Fibroblast of mammary gland (primary cell): Measurements from ENCODE around the gene MBD5.

Experiments
- DNase-seq: peaks from one replicate; pipeline ENCODE4 v3.0.0-alpha.2; 2010; ENCODE audit warnings: low read depth
- H3K4me3 ChIP-seq: 2 replicates; pipeline ENCODE4 v1.5.1; 2011; ENCODE audit warnings: low read depth, mild to moderate bottlenecking, low read length, moderate library complexity; ENCODE audit not compliant: control insufficient read depth
- TF ChIP-seq, protein P1 (sequence below): conservative IDR thresholded peaks from 2 replicates; pipeline ENCODE4 v1.5.1; 2011; ENCODE audit warnings: low read depth, low read length, inconsistent platforms; ENCODE audit not compliant: control insufficient read depth, insufficient read depth

Gene MBD5

GRCh38 chr2:148259674-148260073 lies 238.8 kb downstream of the MBD5 start:
- TF ChIP-seq, protein P1, sequence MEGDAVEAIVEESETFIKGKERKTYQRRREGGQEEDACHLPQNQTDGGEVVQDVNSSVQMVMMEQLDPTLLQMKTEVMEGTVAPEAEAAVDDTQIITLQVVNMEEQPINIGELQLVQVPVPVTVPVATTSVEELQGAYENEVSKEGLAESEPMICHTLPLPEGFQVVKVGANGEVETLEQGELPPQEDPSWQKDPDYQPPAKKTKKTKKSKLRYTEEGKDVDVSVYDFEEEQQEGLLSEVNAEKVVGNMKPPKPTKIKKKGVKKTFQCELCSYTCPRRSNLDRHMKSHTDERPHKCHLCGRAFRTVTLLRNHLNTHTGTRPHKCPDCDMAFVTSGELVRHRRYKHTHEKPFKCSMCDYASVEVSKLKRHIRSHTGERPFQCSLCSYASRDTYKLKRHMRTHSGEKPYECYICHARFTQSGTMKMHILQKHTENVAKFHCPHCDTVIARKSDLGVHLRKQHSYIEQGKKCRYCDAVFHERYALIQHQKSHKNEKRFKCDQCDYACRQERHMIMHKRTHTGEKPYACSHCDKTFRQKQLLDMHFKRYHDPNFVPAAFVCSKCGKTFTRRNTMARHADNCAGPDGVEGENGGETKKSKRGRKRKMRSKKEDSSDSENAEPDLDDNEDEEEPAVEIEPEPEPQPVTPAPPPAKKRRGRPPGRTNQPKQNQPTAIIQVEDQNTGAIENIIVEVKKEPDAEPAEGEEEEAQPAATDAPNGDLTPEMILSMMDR = no peak
- no peak overlapping the region for H3K4me3 ChIP-seq
- DNase-seq = peak; percentile 44

- no peak for DNase-seq
- TF ChIP-seq, protein P1 = no peak
- H3K4me3 ChIP-seq = no peak overlapping the region
Observed at GRCh38 chr2:148263890-148264289, 243.0 kb downstream of the MBD5 start.

DNA sequence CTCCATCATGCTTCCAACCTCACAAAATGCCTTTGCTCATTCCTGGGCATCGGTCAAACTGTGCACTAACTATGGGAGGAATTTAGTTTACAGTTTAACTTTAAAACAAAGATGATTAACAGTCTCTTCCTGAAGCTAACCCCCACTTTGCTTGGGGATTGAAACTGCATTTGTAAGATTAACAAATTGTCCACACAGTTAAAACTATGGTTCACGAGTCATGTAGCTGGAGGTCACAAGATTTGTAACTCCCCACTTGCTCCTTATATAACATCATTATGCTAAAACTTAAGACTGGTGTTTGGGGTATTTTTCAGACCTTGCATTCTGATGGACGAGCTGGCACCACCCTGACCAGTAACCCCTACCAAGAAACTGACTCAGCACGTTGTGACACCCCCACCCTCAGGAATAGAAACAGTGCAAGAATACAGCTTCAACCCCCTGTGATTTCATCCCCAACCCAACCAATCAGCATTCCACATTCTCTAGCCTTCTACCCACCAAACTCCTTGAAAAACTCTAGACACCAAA lies 252.3 kb downstream of the MBD5 start:
- H3K4me3 ChIP-seq = no peak overlapping the region
- no peak for DNase-seq
- TF ChIP-seq, protein P1 = no peak

- DNase-seq = peak; percentile 8
- H3K4me3 ChIP-seq = no peak overlapping the region
- TF ChIP-seq, protein P1 = no peak
Observed at GRCh38 chr2:148279216-148279615, 258.3 kb downstream of the MBD5 start.

DNA sequence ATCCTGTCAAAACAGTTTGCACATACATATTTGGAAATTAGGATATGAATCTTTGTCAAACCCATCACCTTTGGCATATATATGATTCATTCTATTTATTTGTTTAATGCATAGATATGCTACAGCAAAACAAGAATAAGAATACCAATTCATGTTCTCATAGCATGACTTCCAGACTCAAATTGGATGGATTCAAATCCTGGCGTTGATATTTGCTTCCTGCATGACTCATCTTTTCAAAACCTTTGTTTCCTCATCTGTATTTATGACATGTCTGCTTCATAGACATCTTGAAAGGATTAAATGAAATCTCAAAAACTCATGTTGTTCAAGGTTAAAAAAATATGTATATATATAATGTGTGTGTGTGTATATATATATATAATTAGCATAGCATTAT lies 261.3 kb downstream of the MBD5 start:
- H3K4me3 ChIP-seq = no peak overlapping the region
- TF ChIP-seq, protein P1 = no peak
- peak; percentile 70 for DNase-seq

DNA sequence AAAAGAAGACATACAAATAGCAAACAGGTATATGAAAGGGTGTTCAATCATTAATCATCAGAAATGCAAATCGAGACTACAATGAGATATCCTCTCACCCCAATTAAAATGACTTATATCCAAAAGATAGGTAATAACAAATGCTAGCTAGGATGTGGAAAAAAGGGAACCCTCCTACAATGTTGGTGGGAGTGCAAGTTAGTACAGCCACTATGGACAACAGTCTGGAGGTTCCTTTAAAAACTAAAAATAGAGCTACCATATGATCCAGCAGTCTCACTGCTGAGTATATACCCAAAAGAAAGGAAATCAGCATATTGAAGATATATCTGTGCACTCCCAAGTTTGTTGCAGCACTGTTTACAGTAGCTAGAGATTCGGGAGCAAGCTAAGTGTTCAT lies 271.5 kb downstream of the MBD5 start:
- no peak for DNase-seq
- TF ChIP-seq, protein P1 = no peak
- no peak overlapping the region for H3K4me3 ChIP-seq

DNA sequence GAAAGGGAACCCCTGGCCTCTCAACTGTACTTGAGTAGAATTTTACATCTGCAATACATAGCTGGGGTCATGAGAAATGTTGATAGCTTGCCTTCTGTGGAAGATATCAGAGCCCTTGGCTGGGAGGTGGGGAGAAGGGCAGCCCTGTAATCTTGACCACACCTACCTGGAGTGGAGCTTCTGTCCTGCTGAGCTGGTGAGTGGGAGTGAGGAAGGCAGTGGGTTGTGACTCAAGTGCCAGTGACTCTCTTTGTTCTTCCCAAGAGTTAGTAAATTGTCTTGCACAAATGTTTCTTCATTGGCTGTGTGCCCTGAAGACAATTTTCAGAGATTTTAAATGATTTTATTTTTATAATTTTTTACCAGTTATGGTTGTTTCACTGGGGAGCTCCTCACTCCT lies 277.3 kb downstream of the MBD5 start:
- H3K4me3 ChIP-seq = no peak overlapping the region
- TF ChIP-seq, protein P1 = no peak
- DNase-seq = peak; percentile 41
